Neutrophil (primary cell): ENCODE measurements around the gene SDSL.

Source experiments
- H3K27ac ChIP-seq: fragments of 200-600 bp; sonication (generic); 2 replicates; pipeline ENCODE4 v1.5.1; 2016; ENCODE audit warnings: mild to moderate bottlenecking, moderate library complexity
- H3K27me3 ChIP-seq: fragments of 200-600 bp; sonication (generic); 2 replicates; pipeline ENCODE4 v1.6.0; 2016; ENCODE audit warnings: mild to moderate bottlenecking
- H3K36me3 ChIP-seq: fragments of 200-600 bp; sonication (generic); 2 replicates; pipeline ENCODE4 v1.5.1; 2017
- H3K4me1 ChIP-seq, 2 experiments: fragments of 200-600 bp in 1 of 2; sonication (generic) in 1 of 2; 1 replicate in 1 of 2; 2 replicates in 1 of 2; pipeline versions ENCODE4 v1.5.1 to v1.6.1; 2013 to 2016; ENCODE audit warnings: low read depth in 1 of 2, low read length in 1 of 2, mild to moderate bottlenecking in 1 of 2, moderate library complexity in 1 of 2; ENCODE audit not compliant: control insufficient read depth in 1 of 2, insufficient read depth in 1 of 2
- H3K4me3 ChIP-seq, 2 experiments: fragments of 200-600 bp in 1 of 2; sonication (generic) in 1 of 2; 1 replicate in 1 of 2; 2 replicates in 1 of 2; pipeline ENCODE4 v1.5.1; 2013 to 2016; ENCODE audit warnings: low read depth in 1 of 2, low read length in 1 of 2, mild to moderate bottlenecking in 1 of 2, moderate library complexity in 1 of 2
- H3K9me3 ChIP-seq: fragments of 200-600 bp; sonication (generic); 2 replicates; pipeline ENCODE4 v1.5.1; 2016
- CTCF ChIP-seq: fragments of 200-600 bp; sonication (generic); IDR thresholded peaks from 2 replicates; pipeline ENCODE4 v1.5.1; 2016; ENCODE audit warnings: antibody characterized with exemption

Gene SDSL

GRCh38 chr12:113392520-113392919, 29.7 kb upstream of the SDSL start:
- H3K9me3 ChIP-seq = no peaks in the 10 kb centered on the region
- H3K27me3 ChIP-seq = no peaks in the 10 kb centered on the region
- H3K36me3 ChIP-seq = no peaks in the 10 kb centered on the region

GRCh38 chr12:113392988-113393579, 29.1 kb upstream of the SDSL start:
- Histone ChIP-seq H3K9me3 (no peaks in the 10 kb centered on the region), H3K4me3 (no peak overlapping the region), H3K27ac (no peak overlapping the region), H3K27me3 (no peaks in the 10 kb centered on the region), H3K4me1 (no peaks in the 10 kb centered on the region), H3K36me3 (no peaks in the 10 kb centered on the region)
- TF ChIP-seq CTCF = no peak

More at GRCh38 chr12:113392520-113392919, 29.7 kb upstream of the SDSL start:
- no peak for TF ChIP-seq CTCF
- no peaks in the 10 kb centered on the region for H3K4me1 ChIP-seq
- no peak overlapping the region for H3K4me3 ChIP-seq
- H3K27ac ChIP-seq = no peak overlapping the region

- no peaks in the 10 kb centered on the region for H3K36me3 ChIP-seq
- H3K9me3 ChIP-seq = no peaks in the 10 kb centered on the region
- no peaks in the 10 kb centered on the region for H3K27me3 ChIP-seq
- no peak for TF ChIP-seq CTCF
- H3K27ac ChIP-seq = no peak overlapping the region
- H3K4me3 ChIP-seq = no peak overlapping the region
- H3K4me1 ChIP-seq = no peaks in the 10 kb centered on the region
Measured at GRCh38 chr12:113393749-113394148, 28.4 kb upstream of the SDSL start.

GRCh38 chr12:113395119-113395518, 27.1 kb upstream of the SDSL start:
- Histone ChIP-seq H3K9me3 (no peaks in the 10 kb centered on the region), H3K27me3 (no peaks in the 10 kb centered on the region), H3K4me1 (no peaks in the 10 kb centered on the region), H3K36me3 (no peaks in the 10 kb centered on the region), H3K4me3 (no peak overlapping the region), H3K27ac (no peak overlapping the region)
- TF ChIP-seq CTCF = no peak

- Histone ChIP-seq H3K9me3 (no peaks in the 10 kb centered on the region), H3K27ac (no peak overlapping the region), H3K4me3 (no peak overlapping the region), H3K36me3 (no peaks in the 10 kb centered on the region), H3K4me1 (no peaks in the 10 kb centered on the region), H3K27me3 (no peaks in the 10 kb centered on the region)
- no peak for TF ChIP-seq CTCF
Measured at GRCh38 chr12:113396200-113396599, 26.0 kb upstream of the SDSL start.
